HG03342 (cell line): ENCODE measurements around the gene SCAMP3.
A peak's percentile ranks its signal among the peaks of the same experiment; 100 is the strongest.

ENCODE experiments used
- ATAC-seq: cut with Tn5 transposase; IDR thresholded peaks from one replicate; pipeline ENCODE4 v1.9.1; 2021; ENCODE audit warnings: mild to moderate bottlenecking, moderate library complexity; ENCODE audit not compliant: unreplicated experiment

SCAMP3 gene

GRCh38 chr1:155285631-155286044 is 23.5 kb upstream of the SCAMP3 start:
- ATAC-seq, result no peak

- no peak for ATAC-seq
Observed at GRCh38 chr1:155285063-155285462, 22.9 kb upstream of the SCAMP3 start.

- ATAC-seq, result no peak
Observed at GRCh38 chr1:155284476-155284875, 22.3 kb upstream of the SCAMP3 start.

GRCh38 chr1:155282488-155283091 is 20.4 kb upstream of the SCAMP3 start:
- no peak for ATAC-seq

GRCh38 chr1:155279268-155279667 is 17.1 kb upstream of the SCAMP3 start:
- no peak for ATAC-seq

GRCh38 chr1:155278689-155279160 is 16.6 kb upstream of the SCAMP3 start:
- no peak for ATAC-seq

- ATAC-seq, result no peak
Observed at GRCh38 chr1:155277902-155278688, 15.9 kb upstream of the SCAMP3 start.

- peak; percentile 54 for ATAC-seq
Observed at GRCh38 chr1:155277070-155277901, 15.1 kb upstream of the SCAMP3 start, which contains the start of gene HCN3. HCN3 (plus strand) TSS chr1:155277463; CDS start chr1:155277591, 128 bp downstream.

GRCh38 chr1:155273343-155274245 is 11.4 kb upstream of the SCAMP3 start, which contains the start of gene CLK2:
CLK2 (minus strand) TSS chr1:155273504; CDS start chr1:155270977, 2,527 bp downstream.
- peak; percentile 78 for ATAC-seq

GRCh38 chr1:155272466-155273342 is 10.5 kb upstream of the SCAMP3 start:
- ATAC-seq, result peak; percentile 24

GRCh38 chr1:155269381-155269780 is 7.2 kb upstream of the SCAMP3 start:
- ATAC-seq, result no peak

GRCh38 chr1:155268630-155269029 is 6.5 kb upstream of the SCAMP3 start:
- ATAC-seq, result no peak

- ATAC-seq, result no peak
Observed at GRCh38 chr1:155267373-155267772, 5.2 kb upstream of the SCAMP3 start.

GRCh38 chr1:155266553-155266952 is 4.4 kb upstream of the SCAMP3 start:
- ATAC-seq, result no peak

GRCh38 chr1:155263067-155263466 is 907 bp upstream of the SCAMP3 start:
- ATAC-seq, result no peak

GRCh38 chr1:155261493-155261851 is 688 bp downstream of the SCAMP3 start:
- ATAC-seq, result no peak

GRCh38 chr1:155260276-155260675 is 1.9 kb downstream of the SCAMP3 start:
- ATAC-seq, result no peak

GRCh38 chr1:155256058-155256852 is 5.9 kb downstream of the SCAMP3 start:
- no peak for ATAC-seq
